Activated gamma-delta T cell treated with anti-CD3 and anti-CD28 coated beads, Interleukin-2, amount 50 U/mL, for 16 hours (primary cell): ENCODE data around the gene DHX8.
A peak's percentile ranks its signal among the peaks of the same experiment; 100 is the strongest.
"Not testable (repeated sequence)": the region's sequence is repeated elsewhere in the genome, so short reads cannot be mapped to it uniquely, and the experiment has no call there.

Source experiments
- DNase-seq: peaks from one replicate; pipeline ENCODE4 v3.0.0-alpha.2; 2020; ENCODE audit warnings: low read depth

The DHX8 gene

GRCh38 chr17:43483674-43484551, at the start of gene DHX8:
TSS of gene DHX8 (plus strand) at chr17:43483975. CDS start at chr17:43484038, 63 bp downstream.
- DNase-seq, result peak; percentile 99

- DNase-seq, result no peak
Observed at GRCh38 chr17:43434902-43435319, 48.9 kb upstream of the DHX8 start.

GRCh38 chr17:43437756-43438155, 46.0 kb upstream of the DHX8 start:
- no peak for DNase-seq

GRCh38 chr17:43438626-43439025, 45.1 kb upstream of the DHX8 start:
- DNase-seq, result no peak

GRCh38 chr17:43439041-43439440, 44.7 kb upstream of the DHX8 start:
- DNase-seq, result no peak

GRCh38 chr17:43442711-43443110, 41.1 kb upstream of the DHX8 start:
- DNase-seq, result no peak

GRCh38 chr17:43443381-43443780, 40.4 kb upstream of the DHX8 start:
- no peak for DNase-seq

- DNase-seq, result no peak
Observed at GRCh38 chr17:43444223-43445008, 39.4 kb upstream of the DHX8 start.

GRCh38 chr17:43445009-43445589, 38.7 kb upstream of the DHX8 start:
- no peak for DNase-seq

GRCh38 chr17:43446773-43447172, 37.0 kb upstream of the DHX8 start:
- DNase-seq, result no peak

- no peak for DNase-seq
Observed at GRCh38 chr17:43448720-43449469, 34.9 kb upstream of the DHX8 start.

GRCh38 chr17:43449470-43450248, 34.1 kb upstream of the DHX8 start:
- DNase-seq, result no peak

- DNase-seq, result not testable (repeated sequence)
Observed at GRCh38 chr17:43450791-43451190, 33.0 kb upstream of the DHX8 start.

- DNase-seq, result not testable (repeated sequence)
Observed at GRCh38 chr17:43451741-43452140, 32.0 kb upstream of the DHX8 start.

GRCh38 chr17:43453331-43453812, 30.4 kb upstream of the DHX8 start:
- no peak for DNase-seq

GRCh38 chr17:43454868-43455267, 28.9 kb upstream of the DHX8 start:
- DNase-seq, result no peak

GRCh38 chr17:43456029-43456428, 27.7 kb upstream of the DHX8 start:
- no peak for DNase-seq

- DNase-seq, result no peak
Observed at GRCh38 chr17:43456661-43457361, 27.0 kb upstream of the DHX8 start.

- DNase-seq, result no peak
Observed at GRCh38 chr17:43457362-43457692, 26.4 kb upstream of the DHX8 start.

GRCh38 chr17:43459878-43460277, 23.9 kb upstream of the DHX8 start:
- not testable (repeated sequence) for DNase-seq
